NCI-H2029 (cell line): Measurements from ENCODE around the gene IQCE.

Source experiments
- DNase-seq: peaks from one replicate; lab custom pipeline; 2025; lab: John Stamatoyannopoulos, UW

IQCE gene, protein sequence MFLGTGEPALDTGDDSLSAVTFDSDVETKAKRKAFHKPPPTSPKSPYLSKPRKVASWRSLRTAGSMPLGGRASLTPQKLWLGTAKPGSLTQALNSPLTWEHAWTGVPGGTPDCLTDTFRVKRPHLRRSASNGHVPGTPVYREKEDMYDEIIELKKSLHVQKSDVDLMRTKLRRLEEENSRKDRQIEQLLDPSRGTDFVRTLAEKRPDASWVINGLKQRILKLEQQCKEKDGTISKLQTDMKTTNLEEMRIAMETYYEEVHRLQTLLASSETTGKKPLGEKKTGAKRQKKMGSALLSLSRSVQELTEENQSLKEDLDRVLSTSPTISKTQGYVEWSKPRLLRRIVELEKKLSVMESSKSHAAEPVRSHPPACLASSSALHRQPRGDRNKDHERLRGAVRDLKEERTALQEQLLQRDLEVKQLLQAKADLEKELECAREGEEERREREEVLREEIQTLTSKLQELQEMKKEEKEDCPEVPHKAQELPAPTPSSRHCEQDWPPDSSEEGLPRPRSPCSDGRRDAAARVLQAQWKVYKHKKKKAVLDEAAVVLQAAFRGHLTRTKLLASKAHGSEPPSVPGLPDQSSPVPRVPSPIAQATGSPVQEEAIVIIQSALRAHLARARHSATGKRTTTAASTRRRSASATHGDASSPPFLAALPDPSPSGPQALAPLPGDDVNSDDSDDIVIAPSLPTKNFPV

DNA sequence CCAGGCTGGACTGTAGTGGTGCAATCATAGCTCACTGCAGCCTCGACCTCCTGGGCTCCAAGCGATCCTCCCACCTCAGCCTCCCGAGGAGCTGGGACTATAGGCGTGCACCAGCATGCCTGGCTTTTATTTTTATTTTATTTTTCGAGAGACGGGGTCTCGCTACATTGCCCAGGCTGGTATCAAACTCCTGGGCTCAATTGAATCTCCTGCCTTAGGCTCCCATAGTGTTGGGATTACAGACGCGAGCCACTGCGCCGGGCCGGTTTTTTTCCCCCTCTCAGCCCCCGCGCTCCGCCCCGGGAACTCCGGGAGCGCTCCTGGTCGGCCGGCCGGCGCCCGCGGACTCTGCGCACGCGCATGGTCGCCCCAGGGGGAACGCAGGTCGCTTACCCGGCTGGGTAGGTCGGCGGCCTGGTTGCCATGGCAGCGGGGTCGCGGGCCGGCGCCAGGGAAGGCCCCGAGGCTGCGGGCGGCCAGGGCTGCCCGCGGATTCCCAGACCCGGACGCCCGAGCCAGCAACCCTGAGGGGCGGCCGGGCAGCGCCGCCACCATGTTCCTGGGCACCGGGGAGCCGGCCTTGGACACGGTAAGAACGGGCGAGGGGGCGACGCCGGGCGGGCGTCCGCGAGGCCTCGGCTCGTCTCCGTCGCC, at the start of gene IQCE:
Gene IQCE (plus strand): TSS at position 351 of the 654 bp plus-strand sequence. CDS start 203 bp downstream, at position 554.
- peak; percentile 74 for DNase-seq

DNA sequence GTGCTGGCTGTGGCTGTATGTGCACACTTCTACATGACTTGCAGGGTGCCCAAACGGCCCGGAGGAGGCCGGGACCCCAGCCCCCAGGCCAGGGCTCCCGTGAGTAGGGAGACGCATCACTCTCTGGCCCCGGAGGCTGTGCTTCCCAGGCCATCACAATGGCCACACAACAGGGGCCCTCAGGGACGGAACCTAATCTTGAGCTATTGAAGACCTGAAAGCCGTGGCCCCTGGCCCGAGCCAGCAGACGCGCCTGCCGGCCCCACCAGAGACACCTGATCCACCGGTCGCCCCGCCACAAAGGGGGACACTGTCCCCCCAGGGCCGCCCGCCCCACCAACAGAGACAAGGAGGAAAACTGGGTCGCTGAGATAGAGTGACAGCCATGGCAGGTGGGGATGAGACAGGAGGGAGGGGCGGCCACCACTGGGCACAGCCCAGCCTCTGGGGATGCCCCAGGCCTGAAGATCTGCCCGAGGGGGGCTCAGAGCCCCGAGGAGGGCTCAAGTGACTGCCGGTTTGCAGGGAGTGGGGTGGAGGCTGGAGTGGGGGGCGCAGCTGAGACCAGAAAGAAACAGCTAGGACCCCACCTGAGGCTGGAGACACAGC, 49.4 kb upstream of the IQCE start:
- no peak for DNase-seq

DNA sequence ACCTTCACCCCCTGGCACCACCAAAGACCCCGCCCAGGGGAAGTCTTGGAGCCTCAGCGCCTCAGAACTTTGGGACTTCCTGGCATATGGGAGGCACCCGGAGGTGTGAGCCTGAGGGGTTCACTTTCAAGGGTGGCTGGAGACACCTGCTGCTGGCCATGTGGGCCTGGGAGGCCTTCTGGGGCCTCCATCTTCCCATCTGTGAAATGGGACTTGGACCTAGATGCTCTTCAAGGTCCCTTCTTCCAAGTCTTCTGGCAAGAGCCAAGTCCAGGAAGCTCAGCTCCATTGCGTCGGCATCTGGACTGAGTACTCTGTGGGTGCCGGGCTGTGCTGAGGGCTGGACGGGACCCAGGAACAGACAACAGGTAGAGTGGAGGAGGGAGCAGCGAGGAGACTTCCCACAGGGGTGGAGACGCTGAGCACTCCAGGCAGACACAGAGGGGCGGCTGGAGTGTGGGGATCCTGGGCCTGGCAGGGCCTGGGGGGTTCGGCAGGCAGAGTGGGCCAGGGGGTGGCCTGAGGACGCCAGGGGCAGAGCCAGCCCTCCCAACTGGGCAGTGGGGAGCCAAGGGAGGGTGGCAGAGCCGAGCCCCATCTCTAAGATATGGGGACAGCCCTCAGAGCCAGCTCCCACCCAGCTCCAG, 48.5 kb upstream of the IQCE start:
- no peak for DNase-seq

DNA sequence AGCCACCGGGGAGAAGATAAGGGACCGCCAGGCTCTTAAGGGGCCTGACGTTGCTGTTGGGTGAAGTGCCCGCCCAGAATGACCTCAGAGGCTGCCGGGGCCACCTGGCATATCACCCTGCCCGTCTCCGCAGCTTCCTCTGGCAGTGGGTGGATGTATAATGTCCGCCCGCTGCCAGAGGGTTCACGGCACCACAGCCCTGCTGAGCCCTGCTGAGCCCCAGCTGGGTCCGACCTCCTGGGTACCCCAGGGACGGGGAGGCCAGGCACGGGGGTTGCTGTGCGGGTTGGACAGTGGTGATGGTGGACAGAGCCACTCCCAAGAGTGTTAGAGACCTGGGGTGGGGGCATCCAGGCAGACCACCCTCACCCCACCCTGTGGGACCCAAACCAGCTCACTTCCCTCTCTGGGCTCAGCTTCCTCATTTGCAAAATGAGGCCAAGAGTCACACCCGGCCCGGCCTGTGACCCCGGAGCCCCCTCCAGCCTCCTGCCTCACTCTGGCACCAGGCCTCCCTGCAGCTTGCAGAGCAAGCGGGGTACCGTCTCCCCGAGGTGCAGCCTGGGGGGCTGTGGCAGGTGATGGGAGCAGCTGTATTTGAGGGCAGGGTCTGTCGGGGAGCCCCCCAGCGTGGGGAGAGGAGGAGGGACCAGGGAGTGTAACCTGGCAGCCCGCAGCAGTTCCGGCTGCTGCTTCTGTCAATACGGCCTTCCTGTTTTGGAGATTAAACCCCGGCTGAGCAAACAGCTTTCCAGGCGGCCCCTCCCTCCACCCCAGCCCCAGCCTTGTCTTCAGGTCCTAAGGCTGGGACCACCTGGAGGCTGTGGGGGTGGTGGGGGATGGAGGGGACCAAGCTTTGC, 47.6 kb upstream of the IQCE start:
- peak; percentile 53 for DNase-seq

DNA sequence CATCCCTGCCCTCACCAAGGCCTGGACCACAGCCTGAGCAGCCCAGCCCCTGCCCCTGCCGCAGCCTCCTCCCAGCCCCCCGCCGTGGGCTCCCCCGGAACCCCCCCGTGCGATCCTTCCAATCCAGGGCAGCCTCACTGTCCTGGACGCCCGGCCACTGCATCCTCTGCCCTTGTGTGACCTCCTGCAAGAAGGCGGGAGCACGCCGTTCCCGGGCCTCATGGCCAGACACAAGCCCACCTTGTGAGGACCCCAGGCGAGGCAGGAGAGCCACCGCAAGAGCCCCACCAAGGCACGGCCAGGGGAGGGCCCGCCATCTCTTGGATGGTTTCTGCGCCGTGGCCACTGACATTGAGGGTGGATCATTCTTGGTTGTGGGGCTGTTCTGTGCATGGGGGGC, 47.0 kb upstream of the IQCE start:
- DNase-seq = no peak

DNA sequence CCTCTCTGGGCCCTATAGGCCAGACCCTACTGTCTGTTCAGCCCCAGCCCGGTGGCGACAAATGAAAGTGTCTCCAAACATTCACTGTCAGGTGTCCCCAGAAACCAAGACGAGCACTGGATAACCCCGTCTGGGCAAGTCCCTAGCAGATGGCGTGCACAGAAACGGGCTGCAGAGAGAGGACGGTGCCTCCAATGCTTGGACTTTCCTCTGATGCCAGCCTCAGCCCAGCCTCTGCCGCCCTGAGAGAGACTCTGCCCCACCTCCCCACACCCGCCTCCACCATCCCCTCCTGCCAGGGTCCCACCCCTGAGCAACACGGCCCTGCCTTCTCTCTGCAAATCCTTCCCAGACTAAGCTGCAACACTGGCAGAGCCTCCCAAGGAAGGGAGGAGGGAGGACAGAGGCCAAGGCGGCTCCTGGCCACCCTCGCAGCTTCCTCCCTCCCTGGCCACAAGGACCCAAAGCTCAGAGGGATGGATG, 46.6 kb upstream of the IQCE start:
- DNase-seq = no peak

DNA sequence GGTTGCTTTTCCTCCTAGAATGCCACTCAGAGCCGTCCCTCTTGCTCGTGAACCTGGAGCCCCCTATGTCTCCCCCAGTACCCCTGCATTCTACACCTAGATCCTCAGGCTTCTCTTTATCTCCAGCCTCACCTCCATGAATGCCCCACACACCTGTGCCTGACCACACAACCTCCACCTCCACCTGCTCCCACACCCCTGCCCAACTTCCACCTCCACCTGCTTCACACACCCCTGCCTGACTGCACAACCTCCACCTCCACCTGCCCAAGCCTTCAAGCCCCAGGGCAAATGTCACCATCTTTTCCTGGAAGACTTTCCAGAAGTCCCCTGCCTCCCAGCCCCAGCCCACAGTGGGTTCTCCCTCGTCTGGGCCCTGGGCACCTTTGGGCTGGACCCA, 46.1 kb upstream of the IQCE start:
- DNase-seq = no peak

DNA sequence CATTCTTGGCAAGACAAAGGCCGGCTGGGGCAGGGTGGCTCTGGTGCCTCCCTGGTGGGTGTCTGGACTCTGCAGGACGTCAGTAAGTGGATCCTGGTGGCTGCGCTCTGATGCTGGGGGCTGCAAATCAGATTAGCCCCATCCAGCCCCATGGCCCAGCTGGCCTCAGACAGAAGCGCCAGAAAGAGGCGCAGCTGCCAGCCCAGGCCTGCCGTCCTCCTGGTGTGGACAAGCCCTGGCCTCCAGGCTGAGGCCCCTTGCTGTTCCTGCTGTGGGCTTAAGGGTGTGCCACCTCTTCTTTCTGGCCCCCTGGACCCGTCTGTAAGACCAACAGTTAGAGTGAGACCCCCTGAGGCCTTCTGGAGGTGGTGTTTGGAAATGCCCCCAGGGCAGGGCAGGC, 45.1 kb upstream of the IQCE start:
- no peak for DNase-seq

DNA sequence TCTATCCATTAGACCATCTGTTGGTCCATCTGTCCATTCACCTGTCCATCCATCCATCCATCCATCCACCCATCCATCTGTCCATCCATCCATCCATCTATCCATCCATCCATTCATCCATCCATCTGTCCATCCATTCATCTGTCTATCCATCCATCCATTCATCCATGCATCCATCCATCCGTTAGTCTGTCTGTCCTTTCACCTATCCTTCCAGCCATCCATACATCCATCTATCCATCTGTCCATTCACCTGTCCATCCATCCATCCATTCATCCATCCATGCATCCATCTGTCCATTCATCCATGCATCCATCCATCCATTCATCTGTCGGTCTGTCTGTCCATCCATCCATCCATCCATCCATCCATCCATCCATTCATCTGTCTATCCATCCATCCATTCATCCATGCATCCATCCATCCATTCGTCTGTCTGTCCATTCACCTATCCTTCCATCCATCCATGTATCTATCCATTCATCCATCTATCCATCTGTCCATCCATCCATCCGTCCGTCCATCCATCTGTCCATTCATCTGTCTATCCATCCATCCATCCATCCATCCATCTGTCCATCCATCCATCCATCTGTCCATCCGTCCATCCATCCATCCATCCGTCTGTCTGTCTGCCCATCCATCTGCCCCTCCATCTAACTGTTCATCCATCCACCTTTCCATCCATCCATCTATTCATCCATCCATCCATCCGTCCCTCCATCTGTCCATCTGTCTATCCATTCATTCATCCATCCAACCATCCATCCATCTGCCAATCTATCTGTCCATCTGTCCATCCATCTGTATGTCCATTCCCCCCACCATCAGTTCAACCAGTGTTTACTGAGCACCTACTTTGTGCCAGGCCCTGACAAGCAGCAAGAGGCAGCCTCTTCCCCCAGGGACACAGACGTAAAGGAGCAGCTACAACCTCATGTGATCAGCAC, 44.0 kb upstream of the IQCE start:
- no peak for DNase-seq

DNA sequence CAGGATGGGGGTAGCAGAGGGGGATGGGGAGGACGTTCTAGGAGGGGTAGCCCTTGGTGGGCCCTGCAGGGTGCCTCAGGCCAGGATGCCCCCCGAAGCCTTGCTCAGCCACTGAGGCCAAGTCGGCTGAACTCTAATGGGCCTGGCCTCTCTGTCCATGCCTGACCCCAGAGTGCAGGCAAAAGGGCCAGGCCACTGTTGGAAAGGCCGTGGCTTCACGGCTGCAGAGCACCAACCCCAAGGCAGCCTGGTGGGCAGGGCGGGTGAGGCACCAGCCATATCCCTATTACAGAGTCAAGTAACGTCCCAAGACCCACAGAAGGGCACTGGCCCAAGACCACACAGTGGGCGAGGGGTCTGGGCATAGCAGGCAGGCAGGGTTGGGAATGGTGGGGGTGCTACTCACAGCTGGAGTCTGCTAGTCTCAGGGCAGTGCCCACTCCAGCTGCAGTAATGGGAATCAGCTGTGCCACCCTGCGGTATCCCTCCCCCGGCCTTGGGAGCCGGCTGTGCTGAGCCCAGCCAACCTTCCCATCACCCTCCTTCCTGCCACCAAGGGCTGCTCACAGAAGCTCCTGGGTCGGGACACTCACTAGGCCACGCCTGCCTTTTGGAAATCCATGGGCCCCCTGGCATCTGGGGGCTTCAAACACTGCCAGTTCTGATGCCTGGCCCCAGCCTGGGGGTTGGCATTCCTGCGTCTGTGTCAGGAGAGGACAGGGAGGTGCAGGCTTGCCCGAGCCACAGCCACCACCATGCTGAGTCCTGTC, 43.2 kb upstream of the IQCE start:
- no peak for DNase-seq

DNA sequence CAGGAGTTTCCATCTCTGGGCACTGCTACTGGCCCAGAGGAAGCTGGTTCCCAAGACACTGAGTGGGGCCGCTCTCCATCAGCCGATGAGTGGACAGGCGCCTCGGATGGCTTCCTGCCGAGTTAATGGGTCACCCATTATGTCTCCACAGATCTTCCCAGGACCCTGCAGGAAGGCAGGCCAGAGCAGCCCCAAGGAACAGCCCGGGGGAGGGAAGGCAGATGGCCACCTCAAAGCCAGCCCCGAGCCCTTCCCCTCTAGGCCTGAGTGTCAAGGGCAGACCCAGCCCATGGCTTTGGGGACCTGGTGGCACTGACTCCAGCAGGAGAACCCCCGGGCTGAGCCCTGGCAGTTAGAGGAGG, 42.6 kb upstream of the IQCE start:
- DNase-seq = no peak

DNA sequence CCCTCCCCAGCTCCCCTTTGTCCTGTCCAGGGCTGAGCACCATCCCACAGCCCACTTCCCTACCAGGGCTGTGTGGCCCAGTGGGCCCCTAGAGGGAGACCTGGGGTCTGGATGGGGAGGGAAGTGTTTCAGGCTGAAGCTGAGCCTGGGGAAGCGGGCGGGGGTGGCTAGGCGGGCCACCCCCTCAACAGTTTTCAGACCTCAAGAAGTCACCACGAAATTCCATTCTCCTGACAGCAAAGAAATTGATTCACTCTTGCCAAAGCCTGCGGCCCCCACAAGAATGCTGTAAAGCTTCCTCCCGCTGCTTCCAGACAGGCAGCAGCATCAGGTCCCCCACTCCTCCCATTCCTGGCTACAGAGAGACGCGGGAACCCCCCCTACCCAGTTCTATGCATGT, 41.8 kb upstream of the IQCE start:
- no peak for DNase-seq

DNA sequence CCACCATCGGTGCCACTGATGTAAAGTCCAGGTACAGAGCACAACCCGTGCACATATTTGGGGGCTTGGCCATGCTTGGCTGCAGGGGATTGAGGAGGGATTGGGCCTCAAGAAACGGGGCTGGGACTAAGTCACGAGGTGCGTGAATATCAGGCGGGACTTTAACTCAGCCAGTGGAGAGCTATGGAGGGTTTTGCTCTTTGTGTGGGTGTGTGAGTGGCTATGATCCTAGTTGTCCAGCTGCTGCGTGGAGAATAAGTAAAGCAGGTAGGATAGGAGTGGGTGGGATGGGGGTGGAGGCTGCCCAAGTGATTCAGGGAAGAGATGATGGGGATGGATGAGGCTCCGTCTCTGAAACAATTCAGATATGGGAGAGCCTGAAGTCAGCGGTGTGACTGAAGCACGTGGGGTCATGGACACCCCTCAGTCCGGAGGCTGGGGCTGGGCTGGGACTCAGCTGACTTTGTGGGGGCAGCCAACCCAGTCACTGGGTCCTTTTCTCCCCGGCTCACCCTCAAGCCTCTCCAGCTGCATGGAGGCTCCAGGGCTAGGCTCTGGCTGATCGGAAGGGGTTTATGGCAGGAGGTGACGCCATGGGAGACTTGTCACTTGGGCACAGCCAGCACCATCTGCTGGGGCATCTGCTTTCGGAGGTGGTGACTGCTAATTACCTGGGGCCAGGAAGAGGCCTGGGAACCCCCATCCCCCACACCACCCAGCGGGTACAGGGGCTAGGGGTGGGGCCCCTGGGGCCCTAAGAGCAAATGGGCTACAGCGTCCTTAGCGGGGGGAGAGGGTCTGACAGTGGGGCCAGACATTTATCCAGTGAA, 40.9 kb upstream of the IQCE start:
- DNase-seq = no peak

DNA sequence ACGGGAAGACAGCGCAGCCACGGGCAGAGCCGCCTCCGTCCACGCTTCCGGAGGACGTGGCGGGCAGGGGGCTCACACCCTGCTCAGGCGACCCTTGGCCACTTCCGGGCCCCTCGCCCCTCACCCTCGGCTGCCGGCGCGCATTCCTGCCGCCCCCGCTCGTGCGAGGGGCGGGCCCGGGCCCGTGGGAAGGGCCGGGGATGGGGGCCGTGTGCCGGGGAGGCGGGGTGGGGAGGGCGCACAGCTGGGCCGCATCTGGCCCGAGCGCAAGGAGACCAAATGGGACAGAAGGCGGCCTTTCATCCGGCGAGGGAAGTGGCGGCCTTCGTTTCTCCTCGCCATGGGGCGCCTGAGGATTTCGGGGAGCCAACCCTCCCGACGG, 40.1 kb upstream of the IQCE start:
- DNase-seq = no peak

DNA sequence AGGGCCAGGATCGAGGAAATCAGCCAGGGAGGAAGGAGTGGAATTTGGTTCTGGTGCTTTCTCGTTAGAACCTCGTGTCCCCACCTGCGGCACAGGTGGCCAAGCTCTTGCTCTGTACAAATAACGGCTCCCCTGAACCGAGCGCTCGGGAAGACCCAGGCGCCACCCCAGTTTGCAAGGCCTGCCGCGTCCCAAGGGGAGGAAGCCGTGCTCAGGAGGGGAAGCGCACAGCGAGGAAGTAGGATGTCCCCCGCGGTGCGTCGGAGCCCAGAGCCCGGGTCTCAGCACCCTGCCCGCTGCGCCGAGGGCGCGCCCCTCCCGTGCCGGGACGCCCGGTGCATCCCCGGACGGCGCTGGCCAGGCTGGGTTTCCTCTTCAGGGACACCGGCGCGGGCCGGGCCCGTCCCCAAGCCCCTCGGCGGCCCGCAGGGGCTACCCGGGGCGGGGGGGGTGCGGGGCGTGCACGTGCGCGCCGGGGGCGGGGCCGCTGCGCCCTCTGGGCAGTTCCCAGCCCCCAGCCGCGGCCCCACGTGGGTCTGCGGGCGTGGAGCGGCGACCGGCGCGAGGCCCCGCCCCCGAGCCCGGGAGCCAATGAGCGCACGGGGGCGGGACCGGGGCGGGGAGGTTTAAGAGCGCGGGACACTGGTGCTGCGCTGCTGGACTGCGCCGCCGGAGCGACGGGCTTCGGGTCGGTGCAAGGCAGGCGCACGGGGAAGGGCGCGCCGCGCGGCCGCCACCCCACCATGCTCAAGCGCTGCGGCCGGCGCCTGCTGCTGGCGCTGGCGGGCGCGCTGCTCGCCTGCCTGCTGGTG, 39.5 kb upstream of the IQCE start, which contains the start of gene LFNG:
Gene LFNG (plus strand): TSS at position 656 of the 812 bp plus-strand sequence. CDS start 88 bp downstream, at position 744.
- peak; percentile 82 for DNase-seq

DNA sequence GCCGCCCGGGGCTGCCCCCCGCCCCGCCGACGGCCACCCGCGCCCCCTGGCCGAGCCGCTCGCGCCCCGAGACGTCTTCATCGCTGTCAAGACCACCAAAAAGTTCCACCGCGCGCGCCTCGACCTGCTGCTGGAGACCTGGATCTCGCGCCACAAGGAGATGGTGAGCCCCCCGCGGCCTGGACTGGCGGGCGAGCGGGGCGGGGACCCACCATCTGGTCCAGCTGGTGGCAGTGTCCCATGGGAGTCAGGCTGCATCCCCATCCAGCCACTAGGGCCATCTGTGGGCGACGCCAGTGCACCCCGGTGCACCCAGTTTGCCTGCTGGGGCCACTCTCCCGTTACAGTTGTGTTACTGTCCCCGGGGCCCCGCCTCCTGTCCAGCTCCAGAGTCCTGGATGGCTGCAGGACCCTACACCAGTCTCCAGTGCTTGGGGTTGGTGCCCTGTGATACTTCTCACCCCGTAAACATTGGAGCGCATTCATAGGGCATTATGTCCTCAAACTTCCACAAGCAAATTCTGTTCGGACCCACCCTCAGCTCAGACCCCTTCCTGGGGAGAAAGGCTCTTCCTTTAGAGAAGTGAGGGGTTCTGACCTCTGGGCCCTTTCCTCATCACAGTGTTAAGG, 38.5 kb upstream of the IQCE start:
- DNase-seq = no peak
